Stimulated activated CD8-positive, alpha-beta memory T cell treated with anti-CD3 and anti-CD28 coated beads, Interleukin-7, amount 100 ng/mL, for 1 hour (primary cell): ENCODE results near the gene AURKB.
A peak's percentile ranks its signal among the peaks of the same experiment; 100 is the strongest.

Experiments used
- DNase-seq, 2 donors: peaks; one replicate each; pipeline ENCODE4 v3.0.0-alpha.2; 2020; ENCODE audit warnings: low read depth in 2 of 2

Gene AURKB

GRCh38 chr17:8162233-8162996, 48.0 kb downstream of the AURKB start, which contains the start of gene VAMP2:
Gene VAMP2 (minus strand): TSS chr17:8162948. CDS start chr17:8162879, 69 bp downstream.
- peak; percentile 63 to 67 for DNase-seq

GRCh38 chr17:8161289-8162232, 48.8 kb downstream of the AURKB start:
- DNase-seq, result no peak

GRCh38 chr17:8160741-8161221, 49.6 kb downstream of the AURKB start:
- DNase-seq, result no peak

- DNase-seq, result no peak
Measured at GRCh38 chr17:8160224-8160577, 50.2 kb downstream of the AURKB start.

GRCh38 chr17:8159459-8160223, 50.7 kb downstream of the AURKB start:
- no peak for DNase-seq

GRCh38 chr17:8159032-8159400, 51.4 kb downstream of the AURKB start:
- no peak for DNase-seq

- peak; percentile 69 to 83 for DNase-seq
Measured at GRCh38 chr17:8158267-8159031, 51.9 kb downstream of the AURKB start.

GRCh38 chr17:8156246-8156992, 54.0 kb downstream of the AURKB start:
- peak; percentile 99 to 100 for DNase-seq

- no peak for DNase-seq
Measured at GRCh38 chr17:8155996-8156245, 54.5 kb downstream of the AURKB start.

GRCh38 chr17:8155231-8155995, 55.0 kb downstream of the AURKB start:
- DNase-seq, result no peak
